ENCODE results near the gene WHRN. TPM values are rescaled to one million over a fixed set of nuclear protein-coding genes. Genes with fewer than 3 reads are reported as not detected.

Gene WHRN
- total and polyA plus RNA-seq, 9 of the 15 experiments (the other 6 are each of a cell fraction or from before 2014, with no cell fraction given), result 0.31 to 14.1 (median 3.0) TPM

GRCh38 chr9:114497727-114498382, 7.4 kb downstream of the WHRN start:
- no TSS peak for BruUV-seq (replicated peaks)
- Histone ChIP-seq H3K79me2 (ENCODE audit: control insufficient read depth, insufficient read depth, low read length) (peaks cover 51% of the 10 kb centered on the region), H3K4me3 (no peak overlapping the region), H3K4me1 (replicated peaks in 1 of 2; ENCODE audit: control insufficient read depth in 2 of 2, insufficient read depth in 2 of 2, low read length in 2 of 2) (peaks cover 14 to 37% of the 10 kb centered on the region in 2 experiments; a peak in 4 of 5 replicates), H3K4me2 (ENCODE audit: insufficient read depth, low read length) (no peak overlapping the region), H3K27me3 (ENCODE audit: control insufficient read depth in 2 of 2, insufficient read depth in 2 of 2, low read length in 2 of 2) (no peaks in the 10 kb centered on the region), H3K27ac (ENCODE audit: extremely low read depth, low read depth, low read length) (no peak overlapping the region), H3K9me3 (replicated peaks; ENCODE audit: control insufficient read depth, insufficient read depth, low read depth, low read length) (no peaks in the 10 kb centered on the region), H2AFZ (ENCODE audit: low read depth, low read length) (no peak overlapping the region), H3K9ac (ENCODE audit: insufficient read depth in 1 of 2, low read depth in 2 of 2, low read length in 2 of 2) (no peak overlapping the region), H3K9me1 (ENCODE audit: control insufficient read depth, insufficient read depth, low read length) (no peaks in the 10 kb centered on the region), H4K20me1 (replicated peaks; ENCODE audit: control insufficient read depth, insufficient read depth, low read length) (no peaks in the 10 kb centered on the region), H3K36me3 (ENCODE audit: control insufficient read depth, insufficient read depth, low read length) (peaks cover 7% of the 10 kb centered on the region; the same call in 1 of the 3 replicates)
- no peak for ATAC-seq
- ChIA-PET CTCF (ENCODE audit: low intra/inter-chr PET ratio) (no interaction called here), POLR2A (no interaction called here)
- no peak for TF ChIP-seq POLR2H (tag; IDR thresholded peaks at IDR 0.05; ENCODE audit: low read depth)
- TF ChIP-seq RBM25 (IDR thresholded peaks at IDR 0.05; ENCODE audit: low read depth, low read length, severe bottlenecking), result peak; percentile 86
- no peak for TF ChIP-seq KAT2B (IDR thresholded peaks at IDR 0.05; ENCODE audit: low read depth, low read length)
- no peak for TF ChIP-seq JUND (IDR thresholded peaks at IDR 0.05; ENCODE audit: borderline replicate concordance, low read depth, low read length)
- TF ChIP-seq JUND (tag; IDR thresholded peaks at IDR 0.05; ENCODE audit: borderline replicate concordance, low read depth, low read length), result no peak
- TF ChIP-seq GTF2A2 (tag; IDR thresholded peaks at IDR 0.05), result no peak
- TF ChIP-seq ZKSCAN1 (IDR thresholded peaks at IDR 0.05; ENCODE audit: low read depth, low read length), result peak; percentile 97
- TF ChIP-seq SMARCA5 (IDR thresholded peaks at IDR 0.05), result 0 out of 2 replicates have a peak, but pooled peaks have one; percentile 14
- TF ChIP-seq BCOR (IDR thresholded peaks at IDR 0.05), result peak; percentile 63
- TF ChIP-seq RCOR1 (IDR thresholded peaks at IDR 0.05; ENCODE audit: borderline replicate concordance in 1 of 2, low read depth in 2 of 2, low read length in 2 of 2), result 0 out of 4 replicates have a peak, but pooled peaks of 1 of the 2 experiments have one; percentile 5
- TF ChIP-seq KDM1A (IDR thresholded peaks at IDR 0.05), result peak in 1 of 2 experiments; percentile 61; a peak in 2 of 4 replicates
- no peak for TF ChIP-seq MED1 (CRISPR knock-in tag; IDR thresholded peaks at IDR 0.05; ENCODE audit: borderline replicate concordance)
- TF ChIP-seq JUN (IDR thresholded peaks at IDR 0.05; ENCODE audit: borderline replicate concordance, low read depth, low read length), result no peak
- no peak for TF ChIP-seq JUN (CRISPR knock-in tag; IDR thresholded peaks at IDR 0.05; ENCODE audit: borderline replicate concordance)
- TF ChIP-seq NCOA1 (IDR thresholded peaks at IDR 0.05; ENCODE audit: low read depth), result no peak
- no peak for TF ChIP-seq IRF1 (CRISPR knock-in tag; IDR thresholded peaks at IDR 0.05; ENCODE audit: borderline replicate concordance)
- no peak for FAIRE-seq
- WGBS (ENCODE audit: insufficient coverage, low coverage, missing lambda C conversion rate), result 78% methylated on average over 7 of the region's 7 CpGs
- intact Hi-C loops (cut with micrococcal nuclease) (no loop called here), in situ Hi-C loops (cut with MboI) (no loop called here)
- DNase-seq (ENCODE audit: extremely low read depth in 1 of 4, low spot score in 3 of 4), result no peak

Data from K562 (cell line).